ENCODE data around the gene COPRS.

COPRS gene

GRCh38 chr17:31858642-31859486 lies at the start of gene COPRS:
COPRS (minus strand) TSS chr17:31859244; CDS start chr17:31859199, 45 bp downstream.
- peak; percentile 84 for DNase-seq

GRCh38 chr17:31908386-31908785 lies 49.3 kb upstream of the COPRS start:
- no peak for DNase-seq

GRCh38 chr17:31907342-31907962 lies 48.4 kb upstream of the COPRS start:
- DNase-seq, result peak; percentile 73

GRCh38 chr17:31903401-31903800 lies 44.4 kb upstream of the COPRS start:
- DNase-seq, result no peak

- no peak for DNase-seq
Observed at GRCh38 chr17:31902693-31903092, 43.6 kb upstream of the COPRS start.

GRCh38 chr17:31900877-31901276 lies 41.8 kb upstream of the COPRS start:
- DNase-seq, result no peak

GRCh38 chr17:31888124-31888523 lies 29.1 kb upstream of the COPRS start:
- DNase-seq, result no peak

GRCh38 chr17:31882571-31882970 lies 23.5 kb upstream of the COPRS start:
- no peak for DNase-seq

GRCh38 chr17:31880311-31880710 lies 21.3 kb upstream of the COPRS start:
- no peak for DNase-seq

- DNase-seq, result no peak
Observed at GRCh38 chr17:31878703-31879073, 19.6 kb upstream of the COPRS start.

GRCh38 chr17:31877911-31878702 lies 19.1 kb upstream of the COPRS start:
- no peak for DNase-seq

GRCh38 chr17:31877341-31877740 lies 18.3 kb upstream of the COPRS start:
- DNase-seq, result no peak

- no peak for DNase-seq
Observed at GRCh38 chr17:31875081-31875480, 16.0 kb upstream of the COPRS start.

GRCh38 chr17:31869797-31870568 lies 10.9 kb upstream of the COPRS start:
- DNase-seq, result no peak

GRCh38 chr17:31869031-31869430 lies 10.0 kb upstream of the COPRS start:
- DNase-seq, result no peak

GRCh38 chr17:31859487-31860008 lies 504 bp upstream of the COPRS start:
- DNase-seq, result no peak

- no peak for DNase-seq
Observed at GRCh38 chr17:31857920-31858641, 963 bp downstream of the COPRS start.

GRCh38 chr17:31856750-31857149 lies 2.3 kb downstream of the COPRS start:
- no peak for DNase-seq

GRCh38 chr17:31854672-31855071 lies 4.4 kb downstream of the COPRS start:
- no peak for DNase-seq

- DNase-seq, result no peak
Observed at GRCh38 chr17:31853911-31854470, 5.1 kb downstream of the COPRS start.

- DNase-seq, result no peak
Observed at GRCh38 chr17:31845291-31845690, 13.8 kb downstream of the COPRS start.

All from fibroblast of upper back skin (primary cell).